SK-MEL-5 (cell line): ENCODE measurements around the gene SRRM4. TPM values are rescaled to one million over a fixed set of nuclear protein-coding genes. Genes with fewer than 3 reads are reported as not detected.

Experiments
- DNase-seq: peaks from one replicate; pipeline ENCODE4 v3.0.0-alpha.2; 2016; ENCODE audit warnings: low read depth, low spot score
- in situ Hi-C: cut with HindIII; loops from 2 replicates; pipeline ENCODE4 v1.10.0; 2016; ENCODE audit warnings: low sequenced_read_pairs, high pct_unique_total_duplicates, low pct_unique_long_range_greater_than_20kb
- total RNA-seq: library from RNA; depleted of rRNA; stranded (reverse); fragments of >200 nt; shearing (Covaris generic); gene quantifications from 2 replicates; pipeline ENCODE4 v1.2.3, GENCODE V29; 2014

The SRRM4 gene
- total RNA-seq, 1 experiment from 2014 or later, result not detected

GRCh38 chr12:119136811-119137410 is 155.6 kb downstream of the SRRM4 start:
- in situ Hi-C loops, result no loop called here
- no peak for DNase-seq

- in situ Hi-C loops, result no loop called here
- DNase-seq, result no peak
Observed at GRCh38 chr12:119139448-119139847, 158.1 kb downstream of the SRRM4 start.

- DNase-seq, result no peak
- in situ Hi-C loops, result no loop called here
Observed at GRCh38 chr12:119145367-119145766, 164.0 kb downstream of the SRRM4 start.

- DNase-seq, result peak; percentile 68
- in situ Hi-C loops, result no loop called here
Observed at GRCh38 chr12:119147847-119148448, 166.6 kb downstream of the SRRM4 start.

- no peak for DNase-seq
- in situ Hi-C loops, result no loop called here
Observed at GRCh38 chr12:119149270-119149669, 167.9 kb downstream of the SRRM4 start.

GRCh38 chr12:119151445-119152026 is 170.2 kb downstream of the SRRM4 start:
- in situ Hi-C loops, result no loop called here

GRCh38 chr12:119153477-119154434 is 172.4 kb downstream of the SRRM4 start:
- in situ Hi-C loops, result no loop called here
- DNase-seq, result no peak

More at GRCh38 chr12:119151445-119152026, 170.2 kb downstream of the SRRM4 start:
- no peak for DNase-seq

GRCh38 chr12:119154435-119154818 is 173.1 kb downstream of the SRRM4 start:
- peak; percentile 33 for DNase-seq
- in situ Hi-C loops, result no loop called here

GRCh38 chr12:119156401-119157044 is 175.2 kb downstream of the SRRM4 start:
- no peak for DNase-seq
- in situ Hi-C loops, result no loop called here

- in situ Hi-C loops, result no loop called here
Observed at GRCh38 chr12:119157528-119157927, 176.2 kb downstream of the SRRM4 start.

GRCh38 chr12:119157978-119158377 is 176.6 kb downstream of the SRRM4 start:
- in situ Hi-C loops, result no loop called here
- DNase-seq, result no peak

More at GRCh38 chr12:119157528-119157927, 176.2 kb downstream of the SRRM4 start:
- no peak for DNase-seq

GRCh38 chr12:119158402-119158801 is 177.1 kb downstream of the SRRM4 start:
- DNase-seq, result no peak
- in situ Hi-C loops, result no loop called here

- no peak for DNase-seq
- in situ Hi-C loops, result no loop called here
Observed at GRCh38 chr12:119159844-119160243, 178.5 kb downstream of the SRRM4 start.

- in situ Hi-C loops, result no loop called here
- no peak for DNase-seq
Observed at GRCh38 chr12:119167902-119168301, 186.6 kb downstream of the SRRM4 start.

- DNase-seq, result no peak
- in situ Hi-C loops, result no loop called here
Observed at GRCh38 chr12:119168721-119169120, 187.4 kb downstream of the SRRM4 start.

- in situ Hi-C loops, result no loop called here
- DNase-seq, result no peak
Observed at GRCh38 chr12:119169150-119169549, 187.8 kb downstream of the SRRM4 start.

GRCh38 chr12:119171291-119171690 is 189.9 kb downstream of the SRRM4 start:
- no peak for DNase-seq
- in situ Hi-C loops, result no loop called here
